GM12891 (cell line): ENCODE results near the gene STARD4.

ENCODE experiments used
- DNase-seq: peaks from one replicate; pipeline ENCODE4 v3.0.0; 2011; ENCODE audit warnings: low spot score; ENCODE audit not compliant: insufficient read length
- FAIRE-seq: peaks from 2 replicates; lab custom pipeline; 2011; peaks lifted over from hg19 to GRCh38; lab: Jason Lieb, UNC
- PAX5 ChIP-seq: IDR thresholded peaks from 2 replicates; pipeline ENCODE4 v1.6.1; 2011; ENCODE audit warnings: low read length, moderate library complexity, mild to moderate bottlenecking; ENCODE audit not compliant: insufficient read depth, severe bottlenecking
- POLR2A ChIP-seq: IDR thresholded peaks from 2 replicates; pipeline ENCODE4 v1.6.1; 2011; ENCODE audit warnings: low read depth, low read length, control low read depth
- POLR2AphosphoS5 ChIP-seq: IDR thresholded peaks from 2 replicates; pipeline ENCODE4 v1.6.1; 2011; ENCODE audit warnings: low read depth, low read length, control low read depth
- POU2F2 ChIP-seq: IDR thresholded peaks from 2 replicates; pipeline ENCODE4 v1.6.1; 2011; ENCODE audit warnings: low read depth, mild to moderate bottlenecking, control low read depth, low read length, moderate library complexity
- SPI1 ChIP-seq: IDR thresholded peaks from 2 replicates; pipeline ENCODE4 v1.6.1; 2011; ENCODE audit warnings: low read depth, low read length, control low read depth
- TAF1 ChIP-seq: IDR thresholded peaks from 2 replicates; pipeline ENCODE4 v1.6.1; 2011; ENCODE audit warnings: low read depth, low read length, control low read depth

The STARD4 gene

GRCh38 chr5:111486055-111486454 lies 26.3 kb downstream of the STARD4 start:
- DNase-seq (no peak), FAIRE-seq (no peak)
- TF ChIP-seq TAF1 (no peak), POLR2AphosphoS5 (no peak), SPI1 (no peak), POLR2A (no peak), PAX5 (no peak), POU2F2 (no peak)

- no peak for FAIRE-seq
Observed at GRCh38 chr5:111480346-111480745, 32.0 kb downstream of the STARD4 start.

GRCh38 chr5:111478898-111479297 lies 33.4 kb downstream of the STARD4 start:
- TF ChIP-seq POU2F2 (no peak), SPI1 (no peak), PAX5 (no peak), POLR2AphosphoS5 (no peak), POLR2A (no peak), TAF1 (no peak)
- FAIRE-seq, result no peak
- no peak for DNase-seq

More at GRCh38 chr5:111480346-111480745, 32.0 kb downstream of the STARD4 start:
- no peak for DNase-seq
- TF ChIP-seq PAX5 (no peak), SPI1 (no peak), POLR2A (no peak), POLR2AphosphoS5 (no peak), TAF1 (no peak), POU2F2 (no peak)

- FAIRE-seq (no peak), DNase-seq (no peak)
Observed at GRCh38 chr5:111478266-111478665, 34.1 kb downstream of the STARD4 start.

GRCh38 chr5:111472579-111472978 lies 39.8 kb downstream of the STARD4 start:
- FAIRE-seq, result peak; percentile 84
- DNase-seq, result no peak
- TF ChIP-seq POLR2A (no peak), POU2F2 (no peak), PAX5 (no peak)

More at GRCh38 chr5:111478266-111478665, 34.1 kb downstream of the STARD4 start:
- TF ChIP-seq POLR2A (no peak), POLR2AphosphoS5 (no peak)

GRCh38 chr5:111472096-111472495 lies 40.2 kb downstream of the STARD4 start:
- FAIRE-seq, result peak; percentile 23
- DNase-seq, result no peak
- TF ChIP-seq POLR2AphosphoS5 (no peak), POU2F2 (no peak), POLR2A (no peak), SPI1 (no peak), TAF1 (no peak), PAX5 (no peak)

GRCh38 chr5:111469903-111470302 lies 42.4 kb downstream of the STARD4 start:
- DNase-seq (no peak), FAIRE-seq (peak; percentile 59)
- TF ChIP-seq POU2F2, result no peak
- TF ChIP-seq SPI1, result peak; percentile 55
- TF ChIP-seq TAF1, result no peak

- TF ChIP-seq PAX5 (no peak), SPI1 (no peak), TAF1 (no peak), POLR2AphosphoS5 (no peak), POU2F2 (no peak), POLR2A (no peak)
- DNase-seq (no peak), FAIRE-seq (no peak)
Observed at GRCh38 chr5:111469293-111469896, 42.9 kb downstream of the STARD4 start.

- no peak for FAIRE-seq
- no peak for DNase-seq
- TF ChIP-seq POLR2A, result no peak
Observed at GRCh38 chr5:111463311-111463710, 49.0 kb downstream of the STARD4 start.

- DNase-seq (no peak), FAIRE-seq (peak; percentile 16)
- TF ChIP-seq POLR2A (no peak), TAF1 (no peak), SPI1 (peak; percentile 52; the same call in 1 of the 2 replicates), PAX5 (no peak), POLR2AphosphoS5 (no peak)
Observed at GRCh38 chr5:111461934-111462333, 50.4 kb downstream of the STARD4 start.

- DNase-seq, result no peak
- no peak for FAIRE-seq
- no peak for TF ChIP-seq POLR2A
- no peak for TF ChIP-seq SPI1
- TF ChIP-seq PAX5, result no peak
- no peak for TF ChIP-seq POU2F2
- no peak for TF ChIP-seq TAF1
- no peak for TF ChIP-seq POLR2AphosphoS5
Observed at GRCh38 chr5:111461255-111461671, 51.1 kb downstream of the STARD4 start.

- DNase-seq (no peak), FAIRE-seq (no peak)
Observed at GRCh38 chr5:111454776-111455175, 57.6 kb downstream of the STARD4 start.

More at GRCh38 chr5:111454776-111455175, 57.6 kb downstream of the STARD4 start:
- TF ChIP-seq POLR2A (no peak), POLR2AphosphoS5 (no peak), SPI1 (no peak), POU2F2 (no peak), PAX5 (no peak), TAF1 (no peak)
